HUES6 (cell line): Measurements from ENCODE around the gene EIF2AK3.
A peak's percentile ranks its signal among the peaks of the same experiment; 100 is the strongest.

Source experiments
- H3K27ac ChIP-seq: 2 replicates; pipeline ENCODE4 v1.7.0; 2013; ENCODE audit warnings: low read depth, mild to moderate bottlenecking, low read length, inconsistent platforms
- H3K27me3 ChIP-seq: 2 replicates; pipeline ENCODE4 v1.6.1; 2013; ENCODE audit warnings: low read length; ENCODE audit not compliant: control insufficient read depth, insufficient read depth
- H3K36me3 ChIP-seq: 2 replicates; pipeline ENCODE4 v1.6.1; 2013; ENCODE audit warnings: low read length; ENCODE audit not compliant: control insufficient read depth, insufficient read depth
- H3K4me1 ChIP-seq: 2 replicates; pipeline ENCODE4 v1.6.1; 2013; ENCODE audit warnings: low read length; ENCODE audit not compliant: control insufficient read depth, insufficient read depth
- H3K4me3 ChIP-seq: 2 replicates; pipeline ENCODE4 v1.5.1; 2013; ENCODE audit warnings: low read depth, low read length
- H3K9ac ChIP-seq: one replicate; pipeline ENCODE4 v1.6.1; 2013; ENCODE audit warnings: mild to moderate bottlenecking, low read length
- H3K9me3 ChIP-seq: 2 replicates; pipeline ENCODE4 v1.6.1; 2013; ENCODE audit warnings: low read depth, low read length; ENCODE audit not compliant: control insufficient read depth, insufficient read depth

EIF2AK3 gene

DNA sequence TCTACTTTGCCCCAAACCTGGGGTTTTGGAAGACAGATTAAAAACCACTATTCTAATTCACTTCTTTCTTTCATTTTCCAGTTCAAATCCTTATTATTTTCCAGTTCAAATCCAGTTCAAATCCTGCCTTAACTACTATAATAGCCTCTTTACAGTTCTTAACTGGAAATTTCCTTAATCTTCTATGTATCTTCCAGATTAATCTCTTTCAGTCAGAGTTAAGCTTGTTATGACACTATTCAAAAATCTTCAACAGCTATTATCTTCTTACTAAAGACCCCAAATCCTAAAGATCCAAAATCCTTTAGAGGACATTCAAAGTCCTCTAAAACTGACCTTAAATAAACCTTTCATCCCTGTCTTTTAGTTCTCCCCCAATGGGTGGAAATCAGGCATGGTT, 30.1 kb downstream of the EIF2AK3 start:
- Histone ChIP-seq H3K36me3 (peaks cover 8% of the 10 kb centered on the region), H3K4me3 (no peak overlapping the region), H3K27ac (0 out of 2 replicates have a peak overlapping the region, but pooled peaks have one; percentile 24), H3K27me3 (no peaks in the 10 kb centered on the region), H3K9ac (no peak overlapping the region), H3K4me1 (peaks cover 24% of the 10 kb centered on the region), H3K9me3 (no peaks in the 10 kb centered on the region)

- Histone ChIP-seq H3K9ac (no peak overlapping the region), H3K36me3 (peaks cover 8% of the 10 kb centered on the region), H3K9me3 (no peaks in the 10 kb centered on the region), H3K27me3 (no peaks in the 10 kb centered on the region), H3K4me3 (no peak overlapping the region), H3K4me1 (peaks cover 18% of the 10 kb centered on the region), H3K27ac (no peak overlapping the region)
These were observed 31.0 kb downstream of the EIF2AK3 start for GRCh38 chr2:88596141-88596830.

- Histone ChIP-seq H3K27ac (no peak overlapping the region), H3K27me3 (no peaks in the 10 kb centered on the region), H3K36me3 (peaks cover 43% of the 10 kb centered on the region), H3K4me1 (no peaks in the 10 kb centered on the region), H3K9ac (no peak overlapping the region), H3K4me3 (no peak overlapping the region), H3K9me3 (no peaks in the 10 kb centered on the region)
These were observed 35.6 kb downstream of the EIF2AK3 start for GRCh38 chr2:88591698-88592097.

- Histone ChIP-seq H3K9ac (no peak overlapping the region), H3K27me3 (no peaks in the 10 kb centered on the region), H3K4me1 (no peaks in the 10 kb centered on the region), H3K9me3 (no peaks in the 10 kb centered on the region), H3K4me3 (no peak overlapping the region), H3K27ac (no peak overlapping the region), H3K36me3 (peaks cover 46% of the 10 kb centered on the region)
These were observed 36.2 kb downstream of the EIF2AK3 start for GRCh38 chr2:88590998-88591613.

GRCh38 chr2:88585969-88586368, 41.3 kb downstream of the EIF2AK3 start:
- Histone ChIP-seq H3K27me3 (no peaks in the 10 kb centered on the region), H3K27ac (no peak overlapping the region), H3K9ac (no peak overlapping the region), H3K36me3 (peaks cover 76% of the 10 kb centered on the region), H3K4me3 (no peak overlapping the region), H3K9me3 (no peaks in the 10 kb centered on the region), H3K4me1 (no peaks in the 10 kb centered on the region)

DNA sequence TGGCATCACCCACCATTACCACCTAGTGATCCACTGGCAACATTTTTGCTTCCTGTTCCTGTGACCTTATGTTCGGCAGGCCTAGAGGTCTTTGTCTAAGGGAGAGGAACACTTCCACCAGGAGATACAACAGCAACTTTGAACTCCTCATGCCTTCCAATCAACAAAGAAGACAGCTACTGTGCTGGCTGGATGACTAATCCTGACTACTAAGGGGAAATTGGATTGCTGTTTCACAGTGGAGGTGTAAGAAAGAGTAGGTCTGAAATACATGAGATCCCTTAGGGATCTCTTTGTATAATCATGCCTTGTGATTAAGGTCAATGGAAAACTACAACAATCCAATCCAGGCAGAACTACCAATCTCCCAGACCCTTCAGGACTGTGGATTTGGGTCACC, 45.2 kb downstream of the EIF2AK3 start:
- Histone ChIP-seq H3K27ac (no peak overlapping the region), H3K27me3 (no peaks in the 10 kb centered on the region), H3K36me3 (peaks cover 68% of the 10 kb centered on the region), H3K4me3 (no peak overlapping the region), H3K4me1 (no peaks in the 10 kb centered on the region), H3K9ac (no peak overlapping the region), H3K9me3 (no peaks in the 10 kb centered on the region)

- Histone ChIP-seq H3K9me3 (no peaks in the 10 kb centered on the region), H3K36me3 (peaks cover 73% of the 10 kb centered on the region)
These were observed 47.2 kb downstream of the EIF2AK3 start for GRCh38 chr2:88580088-88580487.

GRCh38 chr2:88575630-88576029, 51.6 kb downstream of the EIF2AK3 start:
- no peaks in the 10 kb centered on the region for H3K27me3 ChIP-seq
- no peaks in the 10 kb centered on the region for H3K4me1 ChIP-seq
- H3K27ac ChIP-seq = no peak overlapping the region
- H3K9me3 ChIP-seq = no peaks in the 10 kb centered on the region
- H3K4me3 ChIP-seq = no peak overlapping the region
- H3K36me3 ChIP-seq = peaks cover 65% of the 10 kb centered on the region
- H3K9ac ChIP-seq = no peak overlapping the region

More at GRCh38 chr2:88580088-88580487, 47.2 kb downstream of the EIF2AK3 start:
- H3K4me1 ChIP-seq = no peaks in the 10 kb centered on the region
- H3K27ac ChIP-seq = no peak overlapping the region
- H3K27me3 ChIP-seq = no peaks in the 10 kb centered on the region
- no peak overlapping the region for H3K4me3 ChIP-seq
- H3K9ac ChIP-seq = no peak overlapping the region

GRCh38 chr2:88575051-88575450, 52.2 kb downstream of the EIF2AK3 start:
- H3K36me3 ChIP-seq = peaks cover 65% of the 10 kb centered on the region

DNA sequence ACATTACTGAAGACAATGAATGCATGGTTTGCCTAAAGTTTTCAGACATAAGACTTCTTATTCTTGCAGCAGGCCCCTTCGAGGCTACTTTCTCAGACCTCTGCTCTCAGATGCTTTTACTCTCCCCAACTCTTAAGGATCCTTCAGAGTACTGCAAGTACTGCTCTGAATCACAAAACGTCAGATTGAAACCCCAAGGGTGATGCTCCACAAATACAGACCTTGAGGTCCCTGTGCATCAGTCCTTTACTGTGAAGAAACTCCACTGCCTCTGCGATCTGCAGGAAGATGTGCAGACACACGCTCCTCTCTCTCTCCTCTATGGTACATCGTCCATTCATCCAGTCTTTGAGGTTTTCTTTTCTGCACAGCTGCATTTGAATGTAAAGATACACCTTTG, 52.8 kb downstream of the EIF2AK3 start:
- H3K36me3 ChIP-seq = peaks cover 66% of the 10 kb centered on the region
- H3K4me3 ChIP-seq = no peak overlapping the region
- no peaks in the 10 kb centered on the region for H3K9me3 ChIP-seq
- no peak overlapping the region for H3K9ac ChIP-seq
- H3K4me1 ChIP-seq = no peaks in the 10 kb centered on the region
- H3K27me3 ChIP-seq = no peaks in the 10 kb centered on the region
- no peak overlapping the region for H3K27ac ChIP-seq

More at GRCh38 chr2:88575051-88575450, 52.2 kb downstream of the EIF2AK3 start:
- no peak overlapping the region for H3K9ac ChIP-seq
- H3K4me3 ChIP-seq = no peak overlapping the region
- no peaks in the 10 kb centered on the region for H3K4me1 ChIP-seq
- H3K27me3 ChIP-seq = no peaks in the 10 kb centered on the region
- H3K9me3 ChIP-seq = no peaks in the 10 kb centered on the region
- no peak overlapping the region for H3K27ac ChIP-seq

GRCh38 chr2:88568179-88568578, 59.1 kb downstream of the EIF2AK3 start:
- Histone ChIP-seq H3K27ac (no peak overlapping the region), H3K4me3 (no peak overlapping the region), H3K27me3 (no peaks in the 10 kb centered on the region), H3K4me1 (peaks cover 3% of the 10 kb centered on the region; the same call in 1 of the 2 replicates), H3K9ac (no peak overlapping the region), H3K9me3 (no peaks in the 10 kb centered on the region), H3K36me3 (peaks cover 32% of the 10 kb centered on the region)
